GM19025 (cell line): ENCODE measurements around the gene MST1.

Experiments used
- ATAC-seq: cut with Tn5 transposase; IDR thresholded peaks from one replicate; pipeline ENCODE4 v1.9.1; 2021; ENCODE audit warnings: mild to moderate bottlenecking, low read depth, moderate library complexity; ENCODE audit not compliant: unreplicated experiment

Gene MST1

GRCh38 chr3:49681232-49681522 lies 8.1 kb downstream of the MST1 start:
- ATAC-seq: no peak

- no peak for ATAC-seq
Measured at GRCh38 chr3:49680493-49681231, 8.6 kb downstream of the MST1 start.

DNA sequence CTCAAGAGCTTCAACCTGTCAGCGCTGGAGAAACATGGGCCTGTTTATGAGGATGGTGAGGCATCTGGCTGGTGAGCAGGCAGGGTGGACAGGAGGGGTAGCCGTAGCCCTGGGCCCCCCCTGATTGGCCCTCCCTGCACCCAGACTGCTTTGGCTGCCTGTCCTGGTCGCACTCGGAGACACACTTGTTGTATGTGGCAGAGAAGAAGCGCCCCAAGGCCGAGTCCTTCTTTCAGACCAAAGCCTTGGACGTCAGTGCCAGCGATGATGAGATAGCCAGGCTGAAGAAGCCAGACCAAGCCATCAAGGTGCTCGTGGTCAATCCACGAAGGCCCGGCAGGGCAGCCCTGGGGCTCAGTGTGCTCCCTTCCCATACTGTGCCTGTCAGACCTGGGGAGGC lies 13.4 kb downstream of the MST1 start:
- no peak for ATAC-seq

DNA sequence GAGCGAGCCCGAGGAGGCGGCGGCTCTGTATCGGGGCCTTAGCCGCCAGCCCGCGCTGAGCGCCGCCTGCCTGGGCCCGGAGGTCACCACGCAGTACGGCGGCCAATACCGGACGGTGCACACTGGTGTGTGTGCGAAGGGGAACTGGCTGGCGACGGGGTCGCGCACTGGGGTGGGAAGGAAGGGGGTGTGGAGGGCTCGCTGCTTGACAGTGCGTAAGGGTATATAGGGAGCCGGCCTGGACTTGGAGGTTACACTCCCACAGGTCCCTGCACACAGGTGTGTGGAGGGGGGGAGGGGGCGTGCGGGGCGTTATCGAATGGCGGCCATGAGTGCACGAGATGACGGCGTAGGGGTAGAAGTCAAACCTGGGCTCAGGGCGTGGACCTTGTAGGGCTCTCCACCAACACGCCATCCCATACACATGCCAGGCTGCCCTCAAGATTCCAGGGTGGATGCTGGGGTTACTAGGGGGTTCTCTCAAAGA lies 14.7 kb downstream of the MST1 start:
- peak; percentile 21 for ATAC-seq

DNA sequence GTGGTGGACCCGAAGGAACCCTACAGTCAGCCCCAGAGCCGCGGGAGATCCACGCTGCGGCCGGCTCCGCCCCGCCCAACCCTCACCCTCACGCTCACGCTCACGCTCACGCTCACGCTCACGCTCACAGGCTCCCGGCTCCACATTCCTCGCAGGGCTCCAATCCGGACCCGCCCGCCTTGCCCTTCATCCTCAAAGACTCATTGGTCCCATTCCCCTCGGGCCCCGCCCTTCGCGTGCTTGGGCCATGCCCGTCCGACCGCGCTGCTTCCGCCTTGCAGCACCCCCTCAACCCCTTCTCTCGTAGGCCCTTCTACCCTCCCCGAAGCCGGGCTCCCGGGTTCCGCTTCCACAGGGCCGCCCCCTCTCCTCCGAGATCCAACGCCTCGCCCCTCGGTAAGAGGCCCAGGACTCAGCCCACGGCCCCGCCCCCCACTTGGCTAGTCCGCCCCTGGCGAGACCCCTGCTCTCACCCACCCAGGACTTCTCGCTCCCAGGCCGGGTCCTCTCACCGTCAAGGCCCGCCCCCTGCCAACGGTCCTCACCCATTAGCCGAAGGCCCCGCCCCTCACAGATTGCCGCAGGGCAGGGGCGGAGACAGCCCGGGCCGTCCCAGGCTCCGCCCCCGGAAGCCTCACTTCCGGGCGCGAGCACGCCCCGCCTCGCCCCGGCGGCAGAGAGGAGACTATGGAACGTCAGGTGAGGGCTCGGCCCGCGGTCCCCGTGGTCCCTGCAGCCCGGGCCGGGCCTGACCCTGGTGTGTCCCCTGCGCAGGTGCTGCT lies 15.4 kb downstream of the MST1 start, which contains the start of gene APEH:
Gene APEH (plus strand): TSS at position 637 of the 782 bp plus-strand sequence. CDS start 51 bp downstream, at position 688.
- ATAC-seq: peak; percentile 70

GRCh38 chr3:49673121-49673714 lies 16.1 kb downstream of the MST1 start:
- no peak for ATAC-seq

GRCh38 chr3:49671291-49672288 lies 17.7 kb downstream of the MST1 start:
- ATAC-seq: no peak

GRCh38 chr3:49670940-49671290 lies 18.4 kb downstream of the MST1 start:
- ATAC-seq: no peak

DNA sequence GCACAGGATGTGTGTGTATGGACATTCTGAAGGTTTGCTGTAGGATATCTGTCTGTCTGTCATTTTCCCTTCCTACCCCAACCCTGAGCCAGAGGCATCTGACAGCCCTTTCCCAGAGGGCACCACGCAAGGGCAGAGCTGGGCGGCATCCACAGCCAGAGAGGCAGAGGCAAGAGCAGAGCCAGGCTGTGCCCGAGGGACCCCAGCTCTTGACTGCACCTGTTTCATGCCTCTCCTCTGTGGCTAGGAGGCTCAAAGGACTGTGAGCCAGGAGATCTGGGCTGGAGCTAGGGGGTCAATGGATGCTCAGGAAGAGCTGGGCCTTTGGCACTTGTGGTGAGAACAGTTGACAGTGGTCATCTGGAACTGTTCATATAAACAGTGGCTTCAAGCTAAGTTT lies 19.9 kb downstream of the MST1 start:
- ATAC-seq: no peak

GRCh38 chr3:49668861-49669260 lies 20.4 kb downstream of the MST1 start:
- no peak for ATAC-seq

GRCh38 chr3:49668414-49668797 lies 20.9 kb downstream of the MST1 start:
- ATAC-seq: no peak

DNA sequence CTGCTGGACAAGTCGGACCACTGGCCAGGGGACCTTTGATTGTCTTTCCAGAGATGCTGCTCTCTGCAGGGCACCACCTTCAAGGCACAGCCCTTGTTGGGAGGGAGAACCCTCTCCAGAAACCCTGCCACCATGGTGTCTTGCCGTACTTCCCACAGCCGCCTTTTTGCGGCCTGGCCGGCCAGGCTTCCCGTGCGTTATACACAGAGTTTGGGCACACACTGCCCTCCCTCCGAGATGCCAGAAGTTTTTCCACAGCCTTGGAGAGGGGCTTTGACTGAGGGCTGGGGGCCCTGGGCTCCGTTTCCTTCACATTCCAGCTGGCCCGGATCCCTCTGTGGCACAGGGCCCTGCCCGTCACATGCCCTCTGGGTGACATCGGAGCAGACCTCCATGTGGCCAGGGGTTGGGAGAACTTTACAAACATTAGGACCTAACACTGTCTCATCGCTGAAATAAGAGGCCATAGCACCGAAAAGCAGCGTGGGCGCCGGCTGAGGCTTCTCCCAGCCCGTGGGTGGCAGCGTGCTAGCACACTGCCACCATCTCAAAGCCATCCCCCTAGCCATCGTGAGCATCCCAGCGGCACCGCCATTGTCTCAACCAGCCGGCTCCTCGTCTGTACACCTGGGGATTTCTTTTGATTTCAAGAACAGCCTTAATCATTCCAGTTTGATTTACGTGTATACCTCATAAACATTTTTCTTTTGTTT lies 21.4 kb downstream of the MST1 start:
- no peak for ATAC-seq

GRCh38 chr3:49666592-49666991 lies 22.7 kb downstream of the MST1 start:
- ATAC-seq: no peak

DNA sequence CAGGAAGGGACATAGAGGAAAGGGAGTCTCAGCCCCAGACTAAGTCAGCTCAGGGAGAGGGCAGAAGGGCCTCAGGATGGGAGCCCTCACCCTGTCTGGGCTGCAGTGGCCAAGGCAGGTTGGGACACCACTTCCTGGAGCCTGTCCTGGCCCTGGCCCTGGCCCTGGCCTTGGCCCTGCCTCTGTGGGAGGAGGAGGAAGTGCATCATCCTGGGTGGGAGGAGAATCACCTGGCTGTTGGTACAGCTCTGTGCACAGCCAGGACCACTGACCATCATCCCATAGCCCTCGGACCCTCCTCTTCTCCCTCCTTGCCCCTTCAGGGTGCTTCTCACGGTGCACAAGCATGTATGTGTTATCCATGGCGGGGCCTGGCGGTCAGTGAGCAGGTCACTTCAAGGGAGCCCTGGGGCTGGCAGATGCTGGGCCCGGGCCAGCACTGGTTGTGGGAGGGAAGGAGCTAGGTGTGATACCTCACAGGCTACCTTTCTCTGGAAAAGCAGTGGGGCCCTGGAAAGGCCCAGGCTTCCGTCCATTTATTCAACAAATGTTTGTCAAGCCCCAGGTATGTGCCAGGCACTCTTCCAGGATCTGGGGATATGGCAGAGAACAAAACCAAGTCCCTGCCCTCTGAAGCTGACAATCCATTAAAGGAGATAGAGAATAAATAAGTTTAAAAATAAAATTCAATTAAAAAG lies 23.3 kb downstream of the MST1 start:
- no peak for ATAC-seq

- no peak for ATAC-seq
Measured at GRCh38 chr3:49664300-49664699, 25.0 kb downstream of the MST1 start.

DNA sequence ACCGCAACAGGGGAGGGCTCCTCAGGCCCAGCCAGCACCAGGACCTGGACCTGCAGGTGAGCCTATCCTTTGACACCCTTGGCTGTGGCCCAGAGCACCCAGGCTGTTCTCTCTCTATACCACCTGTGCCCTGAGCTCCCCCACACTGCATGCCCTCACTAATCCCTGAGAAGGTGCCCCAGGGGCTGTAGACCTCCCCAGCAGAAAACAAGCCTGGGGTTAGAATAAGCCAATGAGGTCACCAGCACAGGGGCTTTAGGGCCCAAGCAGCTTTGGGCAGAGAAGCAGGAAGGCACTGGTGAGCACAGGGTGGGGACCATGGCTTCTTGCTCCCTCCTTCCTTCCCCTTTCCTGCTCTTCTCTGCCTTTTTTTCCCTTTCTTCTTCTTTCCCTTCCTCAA lies 25.4 kb downstream of the MST1 start:
- ATAC-seq: no peak

DNA sequence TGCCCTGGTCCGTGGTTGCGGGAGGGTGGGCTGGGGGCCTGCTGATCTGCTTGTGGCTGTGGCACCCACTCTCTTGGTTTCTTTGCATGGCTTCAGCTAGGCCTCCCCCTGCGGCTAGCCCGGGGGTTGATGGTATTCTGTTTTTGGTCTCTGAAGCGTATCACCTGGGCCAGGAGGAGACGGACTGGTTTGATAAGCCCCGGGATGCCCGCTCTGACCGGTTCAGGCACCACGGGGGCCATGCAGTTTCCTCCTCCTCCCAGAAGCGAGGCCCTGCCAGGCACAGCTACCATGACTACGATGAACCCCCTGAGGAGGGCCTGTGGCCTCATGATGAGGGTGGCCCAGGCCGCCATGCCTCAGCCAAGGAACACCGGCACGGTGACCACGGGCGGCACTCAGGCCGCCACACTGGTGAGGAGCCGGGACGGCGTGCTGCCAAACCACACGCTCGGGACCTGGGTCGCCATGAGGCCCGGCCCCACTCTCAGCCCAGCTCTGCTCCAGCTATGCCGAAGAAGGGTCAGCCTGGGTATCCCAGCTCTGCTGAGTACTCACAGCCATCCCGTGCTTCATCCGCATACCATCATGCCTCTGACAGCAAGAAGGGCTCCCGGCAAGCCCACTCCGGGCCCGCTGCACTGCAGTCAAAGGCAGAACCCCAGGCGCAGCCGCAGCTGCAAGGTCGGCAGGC lies 26.4 kb downstream of the MST1 start:
- ATAC-seq: no peak

GRCh38 chr3:49662021-49662420 lies 27.3 kb downstream of the MST1 start:
- ATAC-seq: no peak

DNA sequence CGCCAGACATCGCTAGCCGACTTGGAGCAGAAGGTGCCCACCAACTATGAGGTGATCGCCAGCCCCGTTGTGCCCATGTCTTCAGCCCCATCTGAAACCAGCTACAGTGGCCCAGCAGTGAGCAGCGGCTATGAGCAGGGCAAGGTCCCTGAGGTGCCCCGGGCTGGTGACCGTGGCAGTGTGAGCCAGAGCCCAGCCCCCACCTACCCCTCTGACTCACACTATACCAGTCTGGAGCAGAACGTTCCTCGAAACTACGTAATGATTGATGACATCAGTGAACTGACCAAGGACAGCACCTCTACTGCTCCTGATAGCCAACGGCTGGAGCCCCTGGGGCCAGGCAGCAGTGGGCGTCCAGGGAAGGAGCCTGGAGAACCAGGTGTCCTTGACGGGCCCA lies 28.0 kb downstream of the MST1 start:
- ATAC-seq: no peak
